PC-9 (cell line): Measurements from ENCODE around the gene KCTD21. TPM values are rescaled to one million over a fixed set of nuclear protein-coding genes. Genes with fewer than 3 reads are reported as not detected.
"Not testable (repeated sequence)": the region's sequence is repeated elsewhere in the genome, so short reads cannot be mapped to it uniquely, and the experiment has no call there.

Experiments
- BruUV-seq: library from RNA; stranded (reverse); fragments of 400-500 nt; replicated peaks from 2 replicates; lab custom pipeline; 2021; lab: Mats Ljungman, UMichigan
- CTCF ChIA-PET: fragments of 300-600 bp; sonication (Branson Sonifier 250); formaldehyde crosslinking; loops from one replicate; lab custom pipeline; 2022; ENCODE audit warnings: antibody characterized with exemption; lab: Charles Lee
- POLR2A ChIA-PET: fragments of 300-600 bp; sonication (Branson Sonifier 250); formaldehyde crosslinking; loops from one replicate; lab custom pipeline; 2022; ENCODE audit warnings: antibody characterized with exemption; ENCODE audit not compliant: unreplicated experiment; lab: Charles Lee
- DNase-seq, 2 experiments: peaks; one replicate each; pipeline versions ENCODE4 v3.0.0 to v3.0.0-alpha.2; 2015 to 2022; ENCODE audit warnings: mixed read lengths in 1 of 2
- H2AFZ ChIP-seq: fragments of 200-600 bp; sonication (generic); 2 replicates; pipeline ENCODE4 v1.8.1; 2017; ENCODE audit warnings: antibody characterized with exemption
- H3F3A ChIP-seq: fragments of 200-600 bp; sonication (generic); 2 replicates; pipeline ENCODE4 v1.8.1; 2017; ENCODE audit warnings: antibody characterized with exemption, mild to moderate bottlenecking, low read depth; ENCODE audit not compliant: insufficient read depth
- H3K27ac ChIP-seq: fragments of 200-600 bp; sonication (generic); 2 replicates; pipeline ENCODE4 v1.6.1; 2016; ENCODE audit warnings: mixed run types
- H3K27me3 ChIP-seq: fragments of 200-600 bp; sonication (generic); 2 replicates; pipeline ENCODE4 v1.6.1; 2016; ENCODE audit warnings: low read depth, mixed run types; ENCODE audit not compliant: insufficient read depth
- H3K36me3 ChIP-seq: fragments of 200-600 bp; sonication (generic); 2 replicates; pipeline ENCODE4 v1.6.1; 2016; ENCODE audit warnings: low read depth, mixed run types
- H3K4me1 ChIP-seq: fragments of 200-600 bp; sonication (generic); replicated peaks from 2 replicates; pipeline ENCODE4 v1.6.1; 2016; ENCODE audit warnings: mixed run types; ENCODE audit not compliant: insufficient read depth
- H3K4me2 ChIP-seq: fragments of 200-600 bp; sonication (generic); 2 replicates; pipeline ENCODE4 v1.6.1; 2017; ENCODE audit warnings: mixed run types
- H3K4me3 ChIP-seq: fragments of 200-600 bp; sonication (generic); 2 replicates; pipeline ENCODE4 v1.6.1; 2016; ENCODE audit warnings: mixed run types
- H3K79me2 ChIP-seq: fragments of 200-600 bp; sonication (generic); 2 replicates; pipeline ENCODE4 v1.6.1; 2017; ENCODE audit warnings: low read depth, mixed run types
- H3K9me2 ChIP-seq: fragments of 200-600 bp; sonication (generic); 2 replicates; pipeline ENCODE4 v1.8.1; 2017; ENCODE audit warnings: mild to moderate bottlenecking; ENCODE audit not compliant: insufficient read depth
- H3K9me3 ChIP-seq: fragments of 200-600 bp; sonication (generic); 2 replicates; pipeline ENCODE4 v1.8.1; 2016; ENCODE audit warnings: low read depth; ENCODE audit not compliant: insufficient read depth
- H4K20me1 ChIP-seq: fragments of 200-600 bp; sonication (generic); 2 replicates; pipeline ENCODE4 v1.8.1; 2017; ENCODE audit not compliant: insufficient read depth
- EZH2 ChIP-seq: fragments of 200-600 bp; sonication (generic); IDR thresholded peaks from 2 replicates; pipeline ENCODE4 v1.8.0; 2017; ENCODE audit warnings: antibody characterized with exemption, low read depth
- intact Hi-C: fragments of 100-400 bp; cut with micrococcal nuclease; formaldehyde crosslinking; loops from one replicate; pipeline ENCODE4 v1.10.0; 2022; ENCODE audit not compliant: unreplicated experiment
- total RNA-seq: library from RNA; stranded (reverse); gene quantifications from 2 replicates; pipeline ENCODE4 v1.2.3, GENCODE V29; 2021
- TF ChIP-seq, protein P1 (sequence below): fragments of 200-600 bp; sonication (generic); conservative IDR thresholded peaks from 2 replicates; pipeline ENCODE4 v1.6.1; 2017; ENCODE audit warnings: mixed run types, antibody characterized with exemption, mild to moderate bottlenecking, moderate library complexity

KCTD21 gene
- total RNA-seq, 1 experiment from 2014 or later, result 16.5 TPM

DNA sequence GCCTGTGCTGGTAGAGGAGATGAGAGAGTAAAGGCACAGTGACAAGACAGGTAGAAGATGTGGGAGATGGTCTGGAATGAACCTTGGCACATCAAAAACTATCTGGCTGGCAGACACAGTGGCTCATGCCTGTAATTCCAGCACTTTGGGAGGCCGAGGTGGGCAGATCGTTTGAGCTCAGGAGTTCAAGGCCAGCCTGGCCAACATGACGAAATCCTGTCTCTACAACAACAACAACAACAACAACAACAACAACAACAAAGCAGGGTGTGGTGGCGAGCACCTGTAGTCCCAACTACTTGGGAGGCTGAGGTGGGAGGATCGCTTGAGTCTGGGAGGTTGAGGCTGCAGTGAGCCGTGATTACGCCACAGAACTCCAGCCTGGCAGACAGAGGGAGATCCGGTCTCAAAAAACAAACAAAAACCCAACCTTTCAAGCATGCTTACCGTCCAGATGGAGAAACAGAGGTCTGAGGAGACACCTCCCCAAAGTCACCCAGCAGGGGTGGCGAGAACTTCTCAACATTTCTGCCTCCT lies 11.8 kb downstream of the KCTD21 start:
- TF ChIP-seq EZH2, result no peak
- TF ChIP-seq, protein P1, sequence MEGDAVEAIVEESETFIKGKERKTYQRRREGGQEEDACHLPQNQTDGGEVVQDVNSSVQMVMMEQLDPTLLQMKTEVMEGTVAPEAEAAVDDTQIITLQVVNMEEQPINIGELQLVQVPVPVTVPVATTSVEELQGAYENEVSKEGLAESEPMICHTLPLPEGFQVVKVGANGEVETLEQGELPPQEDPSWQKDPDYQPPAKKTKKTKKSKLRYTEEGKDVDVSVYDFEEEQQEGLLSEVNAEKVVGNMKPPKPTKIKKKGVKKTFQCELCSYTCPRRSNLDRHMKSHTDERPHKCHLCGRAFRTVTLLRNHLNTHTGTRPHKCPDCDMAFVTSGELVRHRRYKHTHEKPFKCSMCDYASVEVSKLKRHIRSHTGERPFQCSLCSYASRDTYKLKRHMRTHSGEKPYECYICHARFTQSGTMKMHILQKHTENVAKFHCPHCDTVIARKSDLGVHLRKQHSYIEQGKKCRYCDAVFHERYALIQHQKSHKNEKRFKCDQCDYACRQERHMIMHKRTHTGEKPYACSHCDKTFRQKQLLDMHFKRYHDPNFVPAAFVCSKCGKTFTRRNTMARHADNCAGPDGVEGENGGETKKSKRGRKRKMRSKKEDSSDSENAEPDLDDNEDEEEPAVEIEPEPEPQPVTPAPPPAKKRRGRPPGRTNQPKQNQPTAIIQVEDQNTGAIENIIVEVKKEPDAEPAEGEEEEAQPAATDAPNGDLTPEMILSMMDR, result no peak
- Histone ChIP-seq H3K27me3 (no peaks in the 10 kb centered on the region), H3K9me3 (no peaks in the 10 kb centered on the region), H3K4me3 (no peak overlapping the region), H3K36me3 (peaks cover 10% of the 10 kb centered on the region; the same call in 1 of the 2 replicates), H3K27ac (no peak overlapping the region), H3K9me2 (no peaks in the 10 kb centered on the region), H2AFZ (no peak overlapping the region), H3K79me2 (no peaks in the 10 kb centered on the region), H3K4me1 (peaks cover 11% of the 10 kb centered on the region), H3F3A (peaks cover 5% of the 10 kb centered on the region; the same call in 1 of the 2 replicates), H3K4me2 (no peak overlapping the region), H4K20me1 (no peaks in the 10 kb centered on the region)
- CTCF ChIA-PET, result no interaction called here
- DNase-seq, result no peak
- POLR2A ChIA-PET, result no interaction called here
- no TSS peak for BruUV-seq
- intact Hi-C loops, result no loop called here

DNA sequence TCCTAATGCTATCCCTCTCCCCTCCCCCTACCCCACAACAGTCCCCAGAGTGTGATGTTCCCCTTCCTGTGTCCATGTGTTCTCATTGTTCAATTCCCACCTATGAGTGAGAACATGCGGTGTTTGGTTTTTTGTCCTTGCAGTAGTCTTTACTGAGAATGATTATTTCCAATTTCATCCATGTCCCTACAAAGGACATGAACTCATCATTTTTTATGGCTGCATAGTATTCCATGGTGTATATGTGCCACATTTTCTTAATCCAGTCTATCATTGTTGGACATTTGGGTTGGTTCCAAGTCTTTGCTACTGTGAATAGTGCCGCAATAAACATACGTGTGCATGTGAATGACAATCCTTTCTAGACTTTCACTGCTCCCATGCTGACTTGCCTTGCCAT lies 12.6 kb downstream of the KCTD21 start:
- DNase-seq, H3K36me3 ChIP-seq, intact Hi-C loops, H4K20me1 ChIP-seq, BruUV-seq, H3K9me2 ChIP-seq, H3F3A ChIP-seq, H3K27ac ChIP-seq, H3K4me2 ChIP-seq, CTCF ChIA-PET, H2AFZ ChIP-seq, H3K27me3 ChIP-seq, H3K4me3 ChIP-seq, POLR2A ChIA-PET, H3K9me3 ChIP-seq, H3K79me2 ChIP-seq: not testable (repeated sequence)
- H3K4me1 ChIP-seq, result peaks cover 11% of the 10 kb centered on the region

DNA sequence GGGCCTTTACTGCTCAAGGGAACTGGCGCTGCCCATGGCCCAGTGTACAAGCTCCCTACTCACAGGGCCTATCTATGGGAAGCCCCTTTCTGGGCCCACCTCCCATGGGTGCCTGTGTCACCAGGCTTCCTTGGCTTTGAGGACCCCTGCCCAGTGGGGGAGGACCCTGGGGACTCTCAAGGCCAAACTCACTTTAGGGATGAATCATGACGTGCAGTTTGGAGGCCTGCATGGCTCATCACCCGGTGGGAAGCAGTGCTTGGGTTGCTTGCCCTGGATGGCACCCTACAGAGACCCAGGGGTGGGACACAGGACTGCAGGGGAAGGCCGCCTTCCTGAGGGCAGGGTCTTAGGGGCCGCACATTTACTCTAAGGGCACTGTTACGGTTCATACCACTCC lies 16.5 kb downstream of the KCTD21 start:
- Histone ChIP-seq H4K20me1 (no peaks in the 10 kb centered on the region), H3K9me3 (no peaks in the 10 kb centered on the region), H3K27ac (no peak overlapping the region), H3K9me2 (no peaks in the 10 kb centered on the region), H3F3A (no peaks in the 10 kb centered on the region; the same call in 1 of the 2 replicates), H3K4me3 (no peak overlapping the region), H3K79me2 (no peaks in the 10 kb centered on the region), H3K4me2 (no peak overlapping the region), H3K4me1 (no peaks in the 10 kb centered on the region), H3K36me3 (no peaks in the 10 kb centered on the region), H2AFZ (no peak overlapping the region), H3K27me3 (no peaks in the 10 kb centered on the region)
- no peak for TF ChIP-seq EZH2
- TF ChIP-seq, protein P1, result no peak
- intact Hi-C loops, result no loop called here
- ChIA-PET POLR2A (interaction anchor here (0.6 kb wide), 2 partner anchors 10 to 26 kb away, joined by 3 to 5 read pairs; no protein-coding TSS in a partner anchor), CTCF (no interaction called here)
- no TSS peak for BruUV-seq
- no peak for DNase-seq
